ENCODE data around the gene HSPA1A.

- no peak for TF ChIP-seq POLR2A (IDR thresholded peaks at IDR 0.05; ENCODE audit: low read depth, low read length)
- TF ChIP-seq TAF1 (IDR thresholded peaks at IDR 0.05; ENCODE audit: borderline replicate concordance, low read depth, low read length) = no peak
These were observed 36.1 kb downstream of the HSPA1A start for GRCh38 chr6:31851485-31851832.
